GM21737 (cell line): ENCODE measurements around the gene CEBPB.
"Not testable (repeated sequence)": the region's sequence is repeated elsewhere in the genome, so short reads cannot be mapped to it uniquely, and the experiment has no call there.

Source experiments
- ATAC-seq: cut with Tn5 transposase; IDR thresholded peaks from one replicate; pipeline ENCODE4 v1.9.1; 2021; ENCODE audit warnings: mild to moderate bottlenecking, moderate library complexity; ENCODE audit not compliant: unreplicated experiment

Gene CEBPB

DNA sequence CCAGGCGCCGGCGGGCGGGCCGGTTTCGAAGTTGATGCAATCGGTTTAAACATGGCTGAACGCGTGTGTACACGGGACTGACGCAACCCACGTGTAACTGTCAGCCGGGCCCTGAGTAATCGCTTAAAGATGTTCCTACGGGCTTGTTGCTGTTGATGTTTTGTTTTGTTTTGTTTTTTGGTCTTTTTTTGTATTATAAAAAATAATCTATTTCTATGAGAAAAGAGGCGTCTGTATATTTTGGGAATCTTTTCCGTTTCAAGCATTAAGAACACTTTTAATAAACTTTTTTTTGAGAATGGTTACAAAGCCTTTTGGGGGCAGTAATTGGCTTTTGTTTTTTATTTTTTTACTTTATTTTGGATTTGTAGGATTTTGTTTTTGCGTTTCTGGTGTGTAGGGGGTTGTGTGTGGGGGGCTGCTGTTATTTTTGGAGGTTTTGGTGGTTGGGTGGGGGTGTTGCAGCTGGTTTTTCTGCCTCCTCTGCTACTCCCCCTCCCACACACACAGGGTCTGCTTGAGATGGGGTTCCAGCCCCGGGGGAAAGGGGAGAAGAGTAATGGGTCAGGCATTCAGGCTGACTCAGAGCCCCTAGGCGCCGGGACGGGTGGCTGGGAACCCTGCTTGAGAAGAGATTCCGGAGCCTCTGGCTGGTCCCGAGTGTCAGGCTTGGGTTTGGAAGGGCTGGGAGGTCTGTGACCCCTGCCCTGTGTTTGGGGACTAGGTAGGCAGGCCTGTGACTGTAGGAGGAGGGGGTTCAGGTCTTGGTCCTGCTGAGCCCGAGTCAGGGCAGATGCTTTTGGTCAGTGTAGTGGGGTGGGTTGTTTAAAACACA, 2.0 kb downstream of the CEBPB start:
- no peak for ATAC-seq

DNA sequence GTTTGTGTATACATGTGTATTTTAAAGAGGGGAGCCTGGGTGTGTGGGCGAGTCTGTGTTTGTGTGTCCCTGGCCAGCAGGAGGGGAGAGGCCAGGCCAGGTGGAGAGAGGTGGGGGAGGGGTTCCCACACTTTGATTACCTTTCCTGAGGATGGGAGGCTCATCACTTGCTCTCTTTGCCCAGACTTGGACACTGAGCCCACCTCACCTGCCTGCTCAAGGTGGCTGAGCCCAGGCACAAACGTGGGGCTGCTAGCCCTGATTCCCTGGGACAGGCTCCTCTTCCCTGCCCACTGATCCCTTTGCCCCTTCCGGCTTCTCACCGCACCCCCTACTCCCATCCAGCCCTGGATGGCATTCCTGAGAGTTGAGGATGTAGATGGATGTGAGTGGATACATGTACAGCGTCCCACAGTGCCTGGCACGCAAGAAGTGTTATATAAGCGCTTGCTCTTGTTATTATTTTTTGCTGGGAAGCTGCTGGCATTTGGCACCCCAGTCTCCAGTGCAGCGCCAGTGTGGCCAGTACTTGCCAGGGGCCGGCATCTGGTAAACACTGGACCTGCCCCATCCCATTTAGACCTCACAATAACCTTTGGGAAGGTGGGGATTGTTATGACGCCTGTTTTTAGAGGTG, 2.7 kb downstream of the CEBPB start:
- no peak for ATAC-seq

GRCh38 chr20:50193836-50194421, 3.3 kb downstream of the CEBPB start:
- ATAC-seq = no peak

GRCh38 chr20:50194422-50194830, 3.8 kb downstream of the CEBPB start:
- ATAC-seq = no peak

DNA sequence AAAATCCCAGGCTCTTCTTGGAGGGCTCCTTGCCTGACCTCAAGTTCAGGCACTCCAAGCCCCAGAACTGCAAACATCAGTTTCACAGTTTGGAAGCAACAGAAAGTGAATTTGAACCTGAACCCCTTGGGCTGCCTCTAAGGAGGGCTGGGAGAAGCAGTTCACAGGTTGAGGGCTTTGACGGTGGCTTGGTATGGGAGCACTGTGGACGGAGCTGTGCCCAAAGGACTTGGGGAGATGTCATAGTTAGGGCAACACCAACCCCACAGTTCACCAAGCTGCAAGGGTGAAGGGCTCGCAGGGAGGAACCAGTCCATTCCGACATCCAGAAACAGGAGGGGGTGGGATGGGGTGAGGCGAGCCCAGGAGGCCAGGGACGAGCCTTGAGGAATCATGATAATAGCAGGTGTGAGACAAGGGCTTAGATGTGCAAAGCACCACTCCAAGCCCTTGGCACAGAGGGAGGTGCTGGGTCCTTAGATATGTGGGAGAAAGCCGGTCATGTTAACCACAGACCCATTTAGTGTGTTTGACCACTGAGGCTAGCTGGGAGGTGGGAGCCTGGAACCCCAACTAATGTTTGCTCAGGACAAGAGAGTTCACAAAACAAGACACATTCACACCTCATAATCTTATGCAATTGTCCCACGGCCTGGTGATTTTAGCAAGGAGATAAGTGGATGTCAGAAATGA, 4.3 kb downstream of the CEBPB start:
- ATAC-seq = no peak

DNA sequence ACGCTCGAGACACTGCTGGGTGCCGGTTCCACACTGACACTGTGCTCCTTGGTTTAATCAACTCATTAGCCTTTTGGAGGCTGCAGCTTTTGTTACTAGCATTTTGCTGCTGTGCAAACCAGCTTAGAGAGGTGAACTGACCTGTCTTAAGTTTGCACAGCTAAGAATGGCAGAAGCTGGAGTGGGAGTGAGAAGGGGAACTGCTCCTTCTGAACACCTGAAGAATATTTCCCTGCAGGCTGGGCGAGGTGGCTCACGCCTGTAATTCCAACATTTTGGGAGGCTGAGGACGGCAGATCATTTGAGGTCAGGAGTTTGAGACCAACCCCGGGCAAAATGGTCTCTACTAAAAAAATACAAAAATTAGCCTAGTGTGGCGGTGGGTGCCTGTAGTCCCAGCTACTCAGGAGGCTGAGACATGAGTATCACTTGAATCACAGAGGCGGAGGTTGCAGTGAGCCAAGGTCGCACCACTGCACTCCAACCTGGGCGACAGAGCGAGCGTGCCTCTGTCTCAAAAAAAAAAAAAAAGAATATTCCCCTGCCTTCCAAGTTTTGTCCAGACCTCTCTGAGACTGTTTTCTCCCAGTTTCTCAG, 5.0 kb downstream of the CEBPB start:
- ATAC-seq = no peak

- ATAC-seq = no peak
Observed at GRCh38 chr20:50196248-50196647, 5.6 kb downstream of the CEBPB start.

- ATAC-seq = no peak
Observed at GRCh38 chr20:50196896-50197295, 6.3 kb downstream of the CEBPB start.

GRCh38 chr20:50197463-50198179, 7.0 kb downstream of the CEBPB start:
- ATAC-seq = no peak

- ATAC-seq = no peak
Observed at GRCh38 chr20:50198180-50198666, 7.6 kb downstream of the CEBPB start.

- ATAC-seq = no peak
Observed at GRCh38 chr20:50198716-50199115, 8.1 kb downstream of the CEBPB start.

- no peak for ATAC-seq
Observed at GRCh38 chr20:50199703-50200102, 9.1 kb downstream of the CEBPB start.

DNA sequence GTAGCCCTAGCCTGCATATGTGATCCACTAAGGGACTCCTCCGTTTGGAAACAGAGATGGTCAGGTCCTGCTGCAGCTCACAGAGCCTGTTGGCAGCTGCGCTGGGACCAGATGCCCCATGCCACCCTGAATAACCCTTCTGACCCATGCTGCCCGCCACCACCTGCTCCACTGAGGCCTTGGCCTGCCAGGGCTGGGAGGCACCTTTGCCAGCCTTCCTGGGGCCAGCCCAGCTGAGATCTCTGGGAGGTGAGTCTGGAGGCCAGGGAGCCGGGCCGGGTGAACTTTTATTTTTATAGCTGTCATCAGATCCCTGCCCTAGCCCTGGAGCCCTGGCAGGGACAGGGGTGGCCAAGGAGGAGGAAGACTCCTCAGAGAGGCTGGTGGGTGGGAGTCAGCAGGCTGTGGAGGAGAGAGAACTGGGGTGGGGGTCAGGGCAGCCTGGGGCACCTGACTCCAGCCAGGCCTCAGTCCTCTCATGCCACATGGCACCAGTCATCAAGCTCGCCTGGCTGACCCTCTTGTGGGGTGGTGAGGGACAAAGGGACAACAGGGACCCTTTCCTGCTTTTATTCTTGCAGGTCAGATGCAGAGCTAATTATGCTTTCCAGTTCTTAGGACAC, 10.0 kb downstream of the CEBPB start:
- ATAC-seq = no peak

DNA sequence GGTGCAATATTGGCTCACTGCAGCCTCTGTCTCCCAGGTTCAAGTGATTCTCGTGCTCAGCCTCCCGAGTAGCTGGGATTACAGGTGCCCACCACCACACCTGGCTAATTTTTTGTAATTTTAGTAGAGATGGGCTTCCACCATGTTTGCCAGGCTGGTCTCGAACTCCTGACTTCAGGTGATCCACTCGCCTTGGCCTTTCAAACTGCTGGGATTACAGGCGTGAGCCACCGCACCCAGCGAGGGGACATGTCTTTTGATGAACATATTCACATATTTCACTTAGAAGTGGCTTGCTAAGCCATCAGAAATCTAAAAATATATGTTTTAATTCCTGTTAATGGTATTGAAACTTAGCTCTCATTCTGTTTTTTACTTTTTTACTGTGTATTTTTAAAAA, 11.1 kb downstream of the CEBPB start:
- ATAC-seq = not testable (repeated sequence)

GRCh38 chr20:50202677-50203076, 12.0 kb downstream of the CEBPB start:
- ATAC-seq = no peak

GRCh38 chr20:50203951-50204937, 13.6 kb downstream of the CEBPB start:
- no peak for ATAC-seq

DNA sequence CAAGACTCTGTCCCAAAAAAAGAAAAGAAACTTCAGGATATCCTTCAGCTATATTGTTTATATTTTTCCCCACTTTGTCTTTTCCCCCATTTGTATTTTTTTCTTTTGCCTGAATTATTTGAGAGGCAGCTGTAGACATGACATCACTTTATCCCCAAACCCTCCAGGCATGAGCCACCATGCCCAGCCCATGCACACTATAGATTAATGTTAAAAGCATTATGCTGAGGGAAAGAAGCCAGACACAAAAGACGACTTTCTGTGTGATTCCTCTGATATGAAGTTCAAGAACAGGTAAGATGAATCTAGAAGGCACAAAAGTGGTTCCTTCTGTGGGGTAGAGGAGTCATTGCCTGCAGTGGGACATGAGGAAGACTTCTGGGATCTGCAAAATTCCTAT, 16.4 kb downstream of the CEBPB start:
- no peak for ATAC-seq

DNA sequence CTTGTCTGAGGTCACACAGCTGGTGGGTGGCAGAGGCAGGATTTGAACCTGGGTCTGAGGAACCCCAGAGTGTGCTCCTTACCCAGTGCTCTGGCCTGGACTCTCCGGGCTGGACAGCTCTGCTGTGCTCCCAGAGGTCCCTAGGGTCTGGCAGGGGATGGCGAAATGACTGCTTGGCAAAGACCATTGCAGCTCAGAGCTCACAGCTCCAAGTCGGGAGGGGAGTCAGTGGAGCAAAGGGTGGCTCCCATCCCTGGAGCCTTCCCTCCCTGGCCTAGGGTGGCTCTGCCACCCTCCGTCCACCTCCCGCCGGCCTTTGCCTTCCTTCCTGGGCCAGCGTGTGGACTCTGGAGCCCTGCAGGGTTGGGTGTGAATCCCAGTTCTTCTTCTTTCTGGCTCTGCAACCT, 17.5 kb downstream of the CEBPB start:
- no peak for ATAC-seq

GRCh38 chr20:50208815-50209214, 18.2 kb downstream of the CEBPB start:
- not testable (repeated sequence) for ATAC-seq
